Adrenal gland (tissue), 12 donors: ENCODE results near the gene MLF1. TPM values are rescaled to one million over a fixed set of nuclear protein-coding genes. Genes with fewer than 3 reads are reported as not detected.
"Not testable (repeated sequence)": the region's sequence is repeated elsewhere in the genome, so short reads cannot be mapped to it uniquely, and the experiment has no call there.

Experiments
- DNase-seq, 7 donors: peaks; one replicate each; pipeline ENCODE4 v3.0.0-alpha.2; 2019 to 2020
- H3K27ac ChIP-seq, 5 donors: fragments of 200-600 bp; sonication (generic) in 4 of 5; 1 replicate in 3 of 5; 2 replicates in 2 of 5; pipeline versions ENCODE4 v1.5.1 to v1.8.0; 2016 to 2020; ENCODE audit warnings: mild to moderate bottlenecking in 1 of 5
- H3K27me3 ChIP-seq: fragments of 200-600 bp; 2 replicates; pipeline ENCODE4 v1.8.0; 2021
- H3K36me3 ChIP-seq, 2 donors: fragments of 200-600 bp; replicated peaks in 1 of 2; 1 replicate in 1 of 2; 2 replicates in 1 of 2; pipeline versions ENCODE4 v1.5.1 to v1.8.0; 2018 to 2022
- H3K4me1 ChIP-seq, 2 donors: fragments of 200-600 bp; replicated peaks in 1 of 2; 1 replicate in 1 of 2; 2 replicates in 1 of 2; pipeline versions ENCODE4 v1.5.1 to v1.8.0; 2018 to 2021
- H3K4me3 ChIP-seq, 4 donors: fragments of 200-600 bp; sonication (generic) in 3 of 4; one replicate each; pipeline ENCODE4 v1.5.1; 2016 to 2018
- H3K9me3 ChIP-seq, 3 donors: fragments of 200-600 bp; sonication (generic) in 1 of 3; replicated peaks in 1 of 3; 1 replicate in 2 of 3; 2 replicates in 1 of 3; pipeline versions ENCODE4 v1.5.1 to v1.8.0; 2016 to 2021
- CTCF ChIP-seq, 6 experiments: fragments of 450-650 bp in 4 of 6; fragments of 200-600 bp in 2 of 6; sonication (generic) in 1 of 6; IDR thresholded peaks; 1 replicate in 5 of 6; 2 replicates in 1 of 6; pipeline versions ENCODE4 v1.5.1 to v1.8.0; 2016 to 2021; ENCODE audit warnings: antibody characterized with exemption in 6 of 6, mild to moderate bottlenecking in 2 of 6, moderate library complexity in 1 of 6
- POLR2A ChIP-seq, 2 donors: fragments of 450-650 bp; IDR thresholded peaks; one replicate each; pipeline ENCODE4 v1.6.1; 2017; ENCODE audit warnings: antibody characterized with exemption in 2 of 2, mild to moderate bottlenecking in 2 of 2, moderate library complexity in 1 of 2
- WGBS, 4 donors: extraction: QIAGEN DNeasy Blood & Tissue Kit in 2 of 4; methylation state at CpG; one replicate each; pipeline versions ENCODE4 v1.1.5 to v1.1.7; 2013 to 2017; 5-methylcytosine and 5-hydroxymethylcytosine counted together
- intact Hi-C, 2 donors: fragments of 100-400 bp; cut with DNase I; formaldehyde crosslinking; loops; one replicate each; pipeline versions ENCODE4 v1.14.1 to v1.15.0; 2022 to 2023
- polyA plus RNA-seq, 3 donors: library from polyadenylated mRNA; stranded (reverse); fragments of 200-250 nt in 2 of 3; fragments of 350-450 nt in 1 of 3; fragmentation: Illumina TruSeq in 1 of 3; extraction: RNeasy Lipid Tissue Mini Kit (QIAGEN cat#74804) in 1 of 3; gene quantifications; one replicate each; pipeline ENCODE4 v1.2.3, GENCODE V29; 2013 to 2014
- total RNA-seq, 9 donors: library from RNA; depleted of rRNA in 4 of 9; stranded (reverse); fragments of >200 nt in 4 of 9; fragments of 120-200 nt in 1 of 9; fragmentation: NEBNext Ultra II Directional in 1 of 9; extraction: Animal tissue kit (Norgen Biotek cat#: 25700) in 1 of 9; gene quantifications; one replicate each; pipeline versions ENCODE4 v1.1.0 to v1.2.4, GENCODE V29; 2013 to 2023
- donor health status: healthy with polysubstance abuse.
- donor health status: Bipolar disorder and iron deficiency.
- donor health status: DM: yes; HTN: yes; CAD: no.
- donor health status: DM: no; HTN: no; CAD: no.
- donor health status: DM: no; HTN: no; CAD: no.
- donor health status: DM: yes; HTN: yes; CAD: no.

The MLF1 gene
- total and polyA plus RNA-seq, 12 donors = 3.7 to 38.0 (median 7.0) TPM

- Histone ChIP-seq H3K4me1 (no peaks in the 10 kb centered on the region), H3K36me3 (no peaks in the 10 kb centered on the region), H3K9me3 (no peaks in the 10 kb centered on the region), H3K27ac (no peak overlapping the region), H3K27me3 (no peaks in the 10 kb centered on the region), H3K4me3 (no peak overlapping the region)
- no peak for DNase-seq
- 88 to 95% (median 91%) methylated on average over 1 of the region's 1 CpG for WGBS, 4 donors
- no peak for TF ChIP-seq CTCF (IDR thresholded peaks at IDR 0.05)
- TF ChIP-seq POLR2A (IDR thresholded peaks at IDR 0.05) = no peak
- intact Hi-C loops = loop anchor here in 1 of 2 donors (10.0 kb wide), 1 partner anchor 105 kb away; the partner anchor contains the start of gene GFM1
These were observed 30.9 kb upstream of the MLF1 start for GRCh38 chr3:158540066-158540465.

DNA sequence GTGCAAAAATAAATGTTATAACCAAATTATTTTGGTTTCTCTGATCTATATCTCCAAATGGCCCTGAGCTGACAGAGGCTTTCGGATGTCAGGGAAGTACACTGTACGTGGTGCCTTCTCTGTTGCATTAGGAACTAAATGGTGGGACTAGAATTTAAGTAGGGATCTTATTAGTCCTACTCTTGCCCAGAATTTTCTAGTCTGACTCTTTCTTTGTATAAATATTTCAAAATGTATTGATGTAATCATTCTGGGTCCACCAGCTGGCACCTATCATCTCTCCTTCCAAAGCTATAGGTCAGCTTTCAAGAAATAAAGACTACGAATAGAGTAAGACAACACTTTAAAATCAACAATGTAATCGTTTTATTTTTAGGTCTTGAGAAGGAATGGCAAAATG is 22.3 kb upstream of the MLF1 start:
- H3K27me3 ChIP-seq = no peaks in the 10 kb centered on the region
- H3K4me1 ChIP-seq = no peaks in the 10 kb centered on the region
- no peak overlapping the region for H3K27ac ChIP-seq
- no peak for DNase-seq
- intact Hi-C loops = loop anchor here in 1 of 2 donors (10.0 kb wide), 1 partner anchor 96 kb away; the partner anchor contains the start of gene GFM1
- no peaks in the 10 kb centered on the region for H3K9me3 ChIP-seq
- TF ChIP-seq CTCF (IDR thresholded peaks at IDR 0.05) (no peak), POLR2A (IDR thresholded peaks at IDR 0.05) (no peak)
- H3K4me3 ChIP-seq = no peak overlapping the region
- no peaks in the 10 kb centered on the region for H3K36me3 ChIP-seq
- WGBS, 4 donors = 68 to 72% (median 71%) methylated on average over 4 of the region's 4 CpGs

GRCh38 chr3:158549938-158550337 is 21.1 kb upstream of the MLF1 start:
- not testable (repeated sequence) for H3K27me3 ChIP-seq, H3K27ac ChIP-seq, H3K9me3 ChIP-seq, H3K4me1 ChIP-seq, H3K36me3 ChIP-seq, DNase-seq, H3K4me3 ChIP-seq
- intact Hi-C loops = loop anchor here in 1 of 2 donors (10.0 kb wide), 1 partner anchor 95 kb away; the partner anchor contains the start of gene GFM1
- 95 to 98% (median 97%) methylated on average over 9 of the region's 9 CpGs for WGBS, 4 donors

- no peaks in the 10 kb centered on the region for H3K9me3 ChIP-seq
- intact Hi-C loops = no loop called here
- TF ChIP-seq POLR2A (IDR thresholded peaks at IDR 0.05) = no peak
- TF ChIP-seq CTCF (IDR thresholded peaks at IDR 0.05) = no peak
- H3K27me3 ChIP-seq = no peaks in the 10 kb centered on the region
- no peaks in the 10 kb centered on the region for H3K36me3 ChIP-seq
- no peak overlapping the region for H3K27ac ChIP-seq
- no peak overlapping the region for H3K4me3 ChIP-seq
- H3K4me1 ChIP-seq = no peaks in the 10 kb centered on the region
- WGBS, 4 donors = 82 to 90% (median 89%) methylated on average over 2 of the region's 2 CpGs
- DNase-seq = no peak
These were observed 18.9 kb upstream of the MLF1 start for GRCh38 chr3:158552124-158552523.

DNA sequence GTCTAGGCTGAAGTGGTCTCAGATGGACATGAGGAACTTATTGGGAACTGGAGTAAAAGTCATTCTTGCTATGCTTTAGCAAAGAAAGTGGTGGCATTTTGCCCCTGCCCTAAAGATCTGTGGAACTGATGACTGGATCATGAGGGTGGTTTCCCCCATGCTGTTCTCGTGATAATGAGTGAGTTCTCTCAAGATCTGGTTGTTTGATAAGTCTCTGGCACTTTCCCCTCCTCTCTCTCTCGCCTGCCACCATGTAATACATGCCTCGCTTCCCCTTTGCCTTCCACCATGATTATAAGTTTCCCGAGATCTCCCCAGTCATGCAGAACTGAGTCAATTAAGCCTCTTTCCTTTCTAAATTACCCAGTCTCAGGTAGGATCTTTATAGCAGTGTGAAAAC is 11.5 kb upstream of the MLF1 start:
- no peaks in the 10 kb centered on the region for H3K27me3 ChIP-seq
- no peak for DNase-seq
- no peak overlapping the region for H3K4me3 ChIP-seq
- 77 to 83% (median 82%) methylated on average over 4 of the region's 4 CpGs for WGBS, 4 donors
- no peaks in the 10 kb centered on the region for H3K36me3 ChIP-seq
- no peak overlapping the region for H3K27ac ChIP-seq
- H3K4me1 ChIP-seq = no peaks in the 10 kb centered on the region
- TF ChIP-seq POLR2A (IDR thresholded peaks at IDR 0.05) = no peak
- no peak for TF ChIP-seq CTCF (IDR thresholded peaks at IDR 0.05)
- H3K9me3 ChIP-seq = no peaks in the 10 kb centered on the region
- intact Hi-C loops = no loop called here
